ENCODE data around the gene HEPACAM.
"Not testable (repeated sequence)": the region's sequence is repeated elsewhere in the genome, so short reads cannot be mapped to it uniquely, and the experiment has no call there.

Gene HEPACAM

DNA sequence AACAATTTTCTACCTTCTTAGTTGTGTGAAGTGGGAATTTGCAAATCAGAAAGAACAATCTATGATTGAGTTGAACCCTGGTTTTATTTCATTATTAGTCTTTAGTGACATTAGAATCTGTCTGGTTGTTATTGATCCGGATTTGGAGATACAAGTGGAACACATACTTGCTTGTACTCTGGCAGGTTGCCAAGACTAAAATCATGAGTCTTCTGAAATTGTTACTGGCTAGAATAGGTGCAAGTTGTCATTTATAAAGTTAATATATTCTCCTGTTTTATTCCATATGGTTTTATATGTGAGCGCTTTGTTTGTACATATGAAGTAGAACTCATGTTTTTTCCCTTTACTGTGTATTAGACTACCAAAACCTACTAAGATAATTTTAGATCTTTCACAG is 41.2 kb upstream of the HEPACAM start:
- H3K18ac ChIP-seq (ENCODE audit: low read length): no peak overlapping the region
- H2BK5ac ChIP-seq (ENCODE audit: low read length): no peak overlapping the region
- no peak overlapping the region for H2BK120ac ChIP-seq (ENCODE audit: low read depth, low read length)
- no peaks in the 10 kb centered on the region for H3K36me3 ChIP-seq (ENCODE audit: control insufficient read depth, insufficient read depth, low read length)
- H3K79me1 ChIP-seq (ENCODE audit: low read length): no peaks in the 10 kb centered on the region
- H3K79me2 ChIP-seq (ENCODE audit: control insufficient read depth, insufficient read depth, low read length): no peaks in the 10 kb centered on the region
- no peaks in the 10 kb centered on the region for H3K27me3 ChIP-seq (ENCODE audit: insufficient read depth, low read length, poor library complexity)
- no peak overlapping the region for H2BK15ac ChIP-seq (replicated peaks; ENCODE audit: low read depth)
- no peak overlapping the region for H4K8ac ChIP-seq (ENCODE audit: low read depth, low read length)
- no peak overlapping the region for H2AK5ac ChIP-seq (ENCODE audit: low read length)
- DNase-seq: no peak
- no peak overlapping the region for H3K4ac ChIP-seq (ENCODE audit: low read depth, low read length)
- no peak overlapping the region for H3K4me3 ChIP-seq (ENCODE audit: low read length)
- no peak overlapping the region for H3K27ac ChIP-seq (ENCODE audit: low read depth, low read length)
- H3K4me1 ChIP-seq (ENCODE audit: control insufficient read depth, low read depth, low read length): no peaks in the 10 kb centered on the region
- no peak overlapping the region for H3K4me2 ChIP-seq (ENCODE audit: low read length)
- H3K9ac ChIP-seq (ENCODE audit: low read length): no peak overlapping the region
- no peak overlapping the region for H4K5ac ChIP-seq (ENCODE audit: low read length)
- H3K23ac ChIP-seq (ENCODE audit: low read length): no peak overlapping the region
- no peak overlapping the region for H3K56ac ChIP-seq (ENCODE audit: low read length)
- no CpG with 5 or more reads among the region's 2 CpGs for WGBS (ENCODE audit: extremely low coverage, insufficient coverage, low lambda C conversion rate)

- Histone ChIP-seq H3K4ac (ENCODE audit: low read depth, low read length) (no peak overlapping the region), H3K79me1 (ENCODE audit: low read length) (no peaks in the 10 kb centered on the region), H3K9ac (ENCODE audit: low read length) (no peak overlapping the region), H2BK120ac (ENCODE audit: low read depth, low read length) (no peak overlapping the region), H3K27me3 (ENCODE audit: insufficient read depth, low read length, poor library complexity) (no peaks in the 10 kb centered on the region), H3K23ac (ENCODE audit: low read length) (no peak overlapping the region), H3K4me2 (ENCODE audit: low read length) (no peak overlapping the region), H2BK15ac (replicated peaks; ENCODE audit: low read depth) (no peak overlapping the region), H2AK5ac (ENCODE audit: low read length) (no peak overlapping the region), H3K79me2 (ENCODE audit: control insufficient read depth, insufficient read depth, low read length) (no peaks in the 10 kb centered on the region), H3K56ac (ENCODE audit: low read length) (no peak overlapping the region), H3K4me1 (ENCODE audit: control insufficient read depth, low read depth, low read length) (no peaks in the 10 kb centered on the region), H3K36me3 (ENCODE audit: control insufficient read depth, insufficient read depth, low read length) (no peaks in the 10 kb centered on the region), H4K5ac (ENCODE audit: low read length) (no peak overlapping the region), H3K27ac (ENCODE audit: low read depth, low read length) (no peak overlapping the region), H4K8ac (ENCODE audit: low read depth, low read length) (no peak overlapping the region), H3K4me3 (ENCODE audit: low read length) (no peak overlapping the region), H3K18ac (ENCODE audit: low read length) (no peak overlapping the region), H2BK5ac (ENCODE audit: low read length) (no peak overlapping the region)
- DNase-seq: no peak
- no CpG with 5 or more reads among the region's 3 CpGs for WGBS (ENCODE audit: extremely low coverage, insufficient coverage, low lambda C conversion rate)
Observed at GRCh38 chr11:124976531-124976930, 40.7 kb upstream of the HEPACAM start.

- H3K4ac ChIP-seq (ENCODE audit: low read depth, low read length): no peak overlapping the region
- H3K79me2 ChIP-seq (ENCODE audit: control insufficient read depth, insufficient read depth, low read length): no peaks in the 10 kb centered on the region
- H3K36me3 ChIP-seq (ENCODE audit: control insufficient read depth, insufficient read depth, low read length): no peaks in the 10 kb centered on the region
- H3K9ac ChIP-seq (ENCODE audit: low read length): no peak overlapping the region
- H4K8ac ChIP-seq (ENCODE audit: low read depth, low read length): no peak overlapping the region
- H3K4me2 ChIP-seq (ENCODE audit: low read length): no peak overlapping the region
- H3K27me3 ChIP-seq (ENCODE audit: insufficient read depth, low read length, poor library complexity): no peaks in the 10 kb centered on the region
- H2BK5ac ChIP-seq (ENCODE audit: low read length): no peak overlapping the region
- no peaks in the 10 kb centered on the region for H3K4me1 ChIP-seq (ENCODE audit: control insufficient read depth, low read depth, low read length)
- no peak for DNase-seq
- H3K79me1 ChIP-seq (ENCODE audit: low read length): no peaks in the 10 kb centered on the region
- H3K23ac ChIP-seq (ENCODE audit: low read length): no peak overlapping the region
- H4K5ac ChIP-seq (ENCODE audit: low read length): no peak overlapping the region
- no peak overlapping the region for H2BK15ac ChIP-seq (replicated peaks; ENCODE audit: low read depth)
- no CpG with 5 or more reads among the region's 2 CpGs for WGBS (ENCODE audit: extremely low coverage, insufficient coverage, low lambda C conversion rate)
- H3K27ac ChIP-seq (ENCODE audit: low read depth, low read length): no peak overlapping the region
- H3K18ac ChIP-seq (ENCODE audit: low read length): no peak overlapping the region
- H2BK120ac ChIP-seq (ENCODE audit: low read depth, low read length): no peak overlapping the region
- H2AK5ac ChIP-seq (ENCODE audit: low read length): no peak overlapping the region
- no peak overlapping the region for H3K56ac ChIP-seq (ENCODE audit: low read length)
- no peak overlapping the region for H3K4me3 ChIP-seq (ENCODE audit: low read length)
Observed at GRCh38 chr11:124971810-124972209, 36.0 kb upstream of the HEPACAM start.

DNA sequence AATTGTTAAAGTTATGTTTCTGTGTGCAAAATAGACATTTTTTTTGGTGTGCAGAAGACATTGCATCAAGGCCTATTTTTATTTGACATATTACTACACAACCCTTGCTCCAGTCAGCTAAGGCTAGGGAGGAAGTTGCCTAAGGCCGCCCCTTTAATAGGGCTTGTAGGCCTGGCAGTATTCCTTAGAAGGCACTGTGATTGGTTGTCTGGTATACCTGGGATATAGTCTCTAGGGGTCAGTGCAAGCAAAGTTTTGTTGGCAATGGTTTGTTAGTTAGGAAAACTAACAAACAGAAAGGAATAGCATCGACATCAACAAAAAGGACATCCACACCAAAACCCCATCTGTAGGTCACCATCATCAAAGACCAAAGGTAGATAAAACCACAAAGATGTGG is 35.1 kb upstream of the HEPACAM start:
- no peak overlapping the region for H3K27ac ChIP-seq (ENCODE audit: low read depth, low read length)
- H3K18ac ChIP-seq (ENCODE audit: low read length): no peak overlapping the region
- no peak overlapping the region for H3K4me3 ChIP-seq (ENCODE audit: low read length)
- no peak overlapping the region for H3K4ac ChIP-seq (ENCODE audit: low read depth, low read length)
- no peak overlapping the region for H2BK15ac ChIP-seq (replicated peaks; ENCODE audit: low read depth)
- H3K23ac ChIP-seq (ENCODE audit: low read length): no peak overlapping the region
- no peak overlapping the region for H3K9ac ChIP-seq (ENCODE audit: low read length)
- peak; percentile 83 for DNase-seq
- no peak overlapping the region for H4K8ac ChIP-seq (ENCODE audit: low read depth, low read length)
- H3K4me2 ChIP-seq (ENCODE audit: low read length): no peak overlapping the region
- no peak overlapping the region for H2AK5ac ChIP-seq (ENCODE audit: low read length)
- H3K36me3 ChIP-seq (ENCODE audit: control insufficient read depth, insufficient read depth, low read length): no peaks in the 10 kb centered on the region
- no peak overlapping the region for H3K56ac ChIP-seq (ENCODE audit: low read length)
- H3K4me1 ChIP-seq (ENCODE audit: control insufficient read depth, low read depth, low read length): no peaks in the 10 kb centered on the region
- H2BK120ac ChIP-seq (ENCODE audit: low read depth, low read length): no peak overlapping the region
- no peaks in the 10 kb centered on the region for H3K27me3 ChIP-seq (ENCODE audit: insufficient read depth, low read length, poor library complexity)
- H3K79me2 ChIP-seq (ENCODE audit: control insufficient read depth, insufficient read depth, low read length): no peaks in the 10 kb centered on the region
- H3K79me1 ChIP-seq (ENCODE audit: low read length): no peaks in the 10 kb centered on the region
- H4K5ac ChIP-seq (ENCODE audit: low read length): no peak overlapping the region
- WGBS (ENCODE audit: extremely low coverage, insufficient coverage, low lambda C conversion rate): no CpG with 5 or more reads among the region's 2 CpGs
- H2BK5ac ChIP-seq (ENCODE audit: low read length): no peak overlapping the region

DNA sequence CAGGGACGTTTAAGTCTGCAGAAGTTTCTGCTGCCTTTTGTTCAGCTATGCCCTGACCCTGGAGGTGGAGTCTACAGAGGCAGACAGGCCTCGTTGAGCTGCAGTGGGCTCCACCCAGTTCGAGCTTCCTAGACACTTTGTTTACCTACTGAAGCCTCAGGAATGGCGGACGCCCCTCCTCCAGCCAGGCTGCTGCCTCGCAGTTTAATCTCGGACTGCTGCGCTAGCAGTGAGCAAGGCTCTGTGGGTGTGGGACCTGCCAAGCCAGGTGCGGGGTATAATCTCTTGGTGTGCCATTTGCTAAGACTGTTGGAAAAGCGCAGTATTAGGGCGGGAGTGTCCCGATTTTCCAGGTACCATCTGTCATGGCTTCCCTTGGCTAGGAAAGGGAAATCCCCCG is 32.4 kb upstream of the HEPACAM start:
- not testable (repeated sequence) for H2BK15ac ChIP-seq (replicated peaks; ENCODE audit: low read depth); H3K23ac ChIP-seq (ENCODE audit: low read length); H4K8ac ChIP-seq (ENCODE audit: low read depth, low read length); H2AK5ac ChIP-seq (ENCODE audit: low read length); H2BK120ac ChIP-seq (ENCODE audit: low read depth, low read length); H3K4ac ChIP-seq (ENCODE audit: low read depth, low read length); H3K79me2 ChIP-seq (ENCODE audit: control insufficient read depth, insufficient read depth, low read length); H3K27me3 ChIP-seq (ENCODE audit: insufficient read depth, low read length, poor library complexity); H3K56ac ChIP-seq (ENCODE audit: low read length); H3K36me3 ChIP-seq (ENCODE audit: control insufficient read depth, insufficient read depth, low read length); H4K5ac ChIP-seq (ENCODE audit: low read length); H3K79me1 ChIP-seq (ENCODE audit: low read length); H3K18ac ChIP-seq (ENCODE audit: low read length); H3K27ac ChIP-seq (ENCODE audit: low read depth, low read length); H3K4me3 ChIP-seq (ENCODE audit: low read length); DNase-seq; H2BK5ac ChIP-seq (ENCODE audit: low read length); H3K4me2 ChIP-seq (ENCODE audit: low read length); H3K4me1 ChIP-seq (ENCODE audit: control insufficient read depth, low read depth, low read length); H3K9ac ChIP-seq (ENCODE audit: low read length)
- WGBS (ENCODE audit: extremely low coverage, insufficient coverage, low lambda C conversion rate): no CpG with 5 or more reads among the region's 13 CpGs

GRCh38 chr11:124961972-124962609 is 26.2 kb upstream of the HEPACAM start:
- no peaks in the 10 kb centered on the region for H3K4me1 ChIP-seq (ENCODE audit: control insufficient read depth, low read depth, low read length)
- no peak overlapping the region for H3K27ac ChIP-seq (ENCODE audit: low read depth, low read length)
- H3K36me3 ChIP-seq (ENCODE audit: control insufficient read depth, insufficient read depth, low read length): no peaks in the 10 kb centered on the region
- H3K79me1 ChIP-seq (ENCODE audit: low read length): no peaks in the 10 kb centered on the region
- WGBS (ENCODE audit: extremely low coverage, insufficient coverage, low lambda C conversion rate): 100% methylated on average over 1 of the region's 5 CpGs
- H3K4me3 ChIP-seq (ENCODE audit: low read length): no peak overlapping the region
- no peak overlapping the region for H2BK5ac ChIP-seq (ENCODE audit: low read length)
- H4K5ac ChIP-seq (ENCODE audit: low read length): no peak overlapping the region
- no peaks in the 10 kb centered on the region for H3K27me3 ChIP-seq (ENCODE audit: insufficient read depth, low read length, poor library complexity)
- no peaks in the 10 kb centered on the region for H3K79me2 ChIP-seq (ENCODE audit: control insufficient read depth, insufficient read depth, low read length)
- no peak overlapping the region for H3K4me2 ChIP-seq (ENCODE audit: low read length)
- no peak overlapping the region for H3K4ac ChIP-seq (ENCODE audit: low read depth, low read length)
- no peak overlapping the region for H3K9ac ChIP-seq (ENCODE audit: low read length)
- no peak overlapping the region for H3K23ac ChIP-seq (ENCODE audit: low read length)
- no peak overlapping the region for H3K56ac ChIP-seq (ENCODE audit: low read length)
- DNase-seq: peak; percentile 73
- no peak overlapping the region for H2BK120ac ChIP-seq (ENCODE audit: low read depth, low read length)
- H2BK15ac ChIP-seq (replicated peaks; ENCODE audit: low read depth): no peak overlapping the region
- no peak overlapping the region for H2AK5ac ChIP-seq (ENCODE audit: low read length)
- H4K8ac ChIP-seq (ENCODE audit: low read depth, low read length): no peak overlapping the region
- no peak overlapping the region for H3K18ac ChIP-seq (ENCODE audit: low read length)

Measured in mesendoderm (in vitro differentiated cells).